ENCODE results near the gene ZNF256. TPM values are rescaled to one million over a fixed set of nuclear protein-coding genes. Genes with fewer than 3 reads are reported as not detected.
A peak's percentile ranks its signal among the peaks of the same experiment; 100 is the strongest.

ZNF256 gene
- total and polyA plus RNA-seq, 2 of the 13 experiments (the other 11 are each of a cell fraction or from before 2014, with no cell fraction given) = 3.8 to 6.0 TPM

GRCh38 chr19:57947419-57948134 lies at the start of gene ZNF256 (continued):
- TF ChIP-seq ZNF318 (CRISPR knock-in tag; IDR thresholded peaks at IDR 0.05) = peak; percentile 73; the same call in 1 of the 2 replicates
- peak; percentile 68; the same call in 1 of the 2 replicates for TF ChIP-seq ZNF331 (CRISPR knock-in tag; IDR thresholded peaks at IDR 0.05)
- no peak; the same call in 1 of the 2 replicates for TF ChIP-seq IRF9 (CRISPR knock-in tag; IDR thresholded peaks at IDR 0.05; ENCODE audit: borderline replicate concordance)
- TF ChIP-seq NKX3-1 (CRISPR knock-in tag; IDR thresholded peaks at IDR 0.05) = peak; percentile 23; the same call in 1 of the 2 replicates
- TF ChIP-seq GATA4 (IDR thresholded peaks at IDR 0.05; ENCODE audit: borderline replicate concordance, low read depth) = no peak
- TF ChIP-seq ZNF446 (CRISPR knock-in tag; IDR thresholded peaks at IDR 0.05) = no peak
- 0 out of 2 replicates have a peak, but pooled peaks have one; percentile 62 for TF ChIP-seq EED (CRISPR knock-in tag; IDR thresholded peaks at IDR 0.05)
- TF ChIP-seq CENPX (CRISPR knock-in tag; IDR thresholded peaks at IDR 0.05) = no peak
- no peak for TF ChIP-seq ZBTB44 (CRISPR knock-in tag; IDR thresholded peaks at IDR 0.05)
- TF ChIP-seq TOE1 (CRISPR knock-in tag; IDR thresholded peaks at IDR 0.05) = no peak
- TF ChIP-seq POLR2AphosphoS2 (IDR thresholded peaks at IDR 0.05; ENCODE audit: low read depth, low read length) = no peak
- no peak for TF ChIP-seq ZNF282 (IDR thresholded peaks at IDR 0.05; ENCODE audit: partially characterized antibody)
- no peak for TF ChIP-seq ZFP1 (CRISPR knock-in tag; IDR thresholded peaks at IDR 0.05)
- TF ChIP-seq ZNF280B (CRISPR knock-in tag; IDR thresholded peaks at IDR 0.05; ENCODE audit: borderline replicate concordance) = no peak
- TF ChIP-seq HMG20B (CRISPR knock-in tag; conservative IDR thresholded peaks at IDR 0.05) = no peak
- no peak for TF ChIP-seq FLYWCH1 (CRISPR knock-in tag; IDR thresholded peaks at IDR 0.05)
- peak; percentile 88 for TF ChIP-seq CREM (IDR thresholded peaks at IDR 0.05)
- TF ChIP-seq CREM (CRISPR knock-in tag; IDR thresholded peaks at IDR 0.05) = no peak

Data from HepG2 (cell line).